ENCODE measurements around the gene DIO3. TPM values are rescaled to one million over a fixed set of nuclear protein-coding genes. Genes with fewer than 3 reads are reported as not detected.

The DIO3 gene
- total RNA-seq, 4 donors from 2014 or later, result 4.3 to 14.2 (median 5.1) TPM

DNA sequence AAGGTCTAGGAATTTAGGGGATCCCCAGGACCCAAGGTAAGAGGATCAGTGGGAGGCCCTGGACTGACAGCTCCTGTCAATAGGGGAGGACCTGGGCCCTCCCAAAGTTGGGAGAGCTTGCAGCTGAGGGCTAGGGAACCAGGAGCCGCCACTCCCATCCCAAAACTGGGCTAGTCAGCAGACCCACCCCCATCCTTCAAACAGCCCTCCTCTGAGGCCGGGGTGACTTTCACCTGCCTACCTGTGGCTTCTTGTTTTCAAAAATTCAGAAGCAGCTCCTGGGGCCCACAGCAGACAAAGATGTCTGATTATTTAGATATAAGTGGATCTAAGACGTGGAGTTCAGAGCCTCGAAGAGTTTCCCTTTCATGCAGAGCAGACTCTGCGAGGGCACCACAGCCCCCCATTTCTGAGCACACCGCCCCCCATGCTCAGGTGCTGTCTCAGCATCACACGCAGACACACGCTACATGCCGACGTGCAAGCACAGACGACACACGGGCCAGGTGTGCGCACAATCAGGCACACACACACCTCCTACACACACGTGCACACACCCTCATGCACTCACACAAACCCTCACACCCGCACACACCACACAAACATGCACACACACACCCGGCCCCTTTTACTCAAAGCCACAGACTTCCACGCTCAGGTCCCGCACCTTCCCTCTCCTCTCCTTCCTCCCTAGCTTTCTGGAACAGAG, 21.9 kb downstream of the DIO3 start:
- TF ChIP-seq, protein P1, sequence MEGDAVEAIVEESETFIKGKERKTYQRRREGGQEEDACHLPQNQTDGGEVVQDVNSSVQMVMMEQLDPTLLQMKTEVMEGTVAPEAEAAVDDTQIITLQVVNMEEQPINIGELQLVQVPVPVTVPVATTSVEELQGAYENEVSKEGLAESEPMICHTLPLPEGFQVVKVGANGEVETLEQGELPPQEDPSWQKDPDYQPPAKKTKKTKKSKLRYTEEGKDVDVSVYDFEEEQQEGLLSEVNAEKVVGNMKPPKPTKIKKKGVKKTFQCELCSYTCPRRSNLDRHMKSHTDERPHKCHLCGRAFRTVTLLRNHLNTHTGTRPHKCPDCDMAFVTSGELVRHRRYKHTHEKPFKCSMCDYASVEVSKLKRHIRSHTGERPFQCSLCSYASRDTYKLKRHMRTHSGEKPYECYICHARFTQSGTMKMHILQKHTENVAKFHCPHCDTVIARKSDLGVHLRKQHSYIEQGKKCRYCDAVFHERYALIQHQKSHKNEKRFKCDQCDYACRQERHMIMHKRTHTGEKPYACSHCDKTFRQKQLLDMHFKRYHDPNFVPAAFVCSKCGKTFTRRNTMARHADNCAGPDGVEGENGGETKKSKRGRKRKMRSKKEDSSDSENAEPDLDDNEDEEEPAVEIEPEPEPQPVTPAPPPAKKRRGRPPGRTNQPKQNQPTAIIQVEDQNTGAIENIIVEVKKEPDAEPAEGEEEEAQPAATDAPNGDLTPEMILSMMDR (IDR thresholded peaks at IDR 0.05), result no peak
- ATAC-seq (ENCODE audit: low FRiP score) (no peak), DNase-seq (ENCODE audit: low spot score) (peak; percentile 8)

DNA sequence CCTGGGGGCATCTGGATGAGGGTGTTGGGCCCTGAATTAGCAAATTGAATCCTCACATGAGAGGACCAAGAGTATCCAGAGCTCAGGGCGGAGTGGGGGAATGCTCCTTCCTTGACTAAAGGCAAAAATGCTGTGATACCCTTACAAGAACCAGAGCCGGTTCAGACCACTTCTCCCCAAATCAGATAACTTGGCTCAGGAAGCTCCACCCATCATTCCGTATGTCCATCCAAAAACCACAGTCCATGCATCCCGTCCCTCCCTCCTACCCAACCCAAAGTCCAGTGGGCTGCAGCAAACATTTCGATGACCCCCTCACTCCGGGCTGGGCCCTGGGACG, 22.4 kb downstream of the DIO3 start:
- TF ChIP-seq, protein P1 (IDR thresholded peaks at IDR 0.05), result no peak
- DNase-seq (ENCODE audit: low spot score), result no peak
- no peak for ATAC-seq (ENCODE audit: low FRiP score)

DNA sequence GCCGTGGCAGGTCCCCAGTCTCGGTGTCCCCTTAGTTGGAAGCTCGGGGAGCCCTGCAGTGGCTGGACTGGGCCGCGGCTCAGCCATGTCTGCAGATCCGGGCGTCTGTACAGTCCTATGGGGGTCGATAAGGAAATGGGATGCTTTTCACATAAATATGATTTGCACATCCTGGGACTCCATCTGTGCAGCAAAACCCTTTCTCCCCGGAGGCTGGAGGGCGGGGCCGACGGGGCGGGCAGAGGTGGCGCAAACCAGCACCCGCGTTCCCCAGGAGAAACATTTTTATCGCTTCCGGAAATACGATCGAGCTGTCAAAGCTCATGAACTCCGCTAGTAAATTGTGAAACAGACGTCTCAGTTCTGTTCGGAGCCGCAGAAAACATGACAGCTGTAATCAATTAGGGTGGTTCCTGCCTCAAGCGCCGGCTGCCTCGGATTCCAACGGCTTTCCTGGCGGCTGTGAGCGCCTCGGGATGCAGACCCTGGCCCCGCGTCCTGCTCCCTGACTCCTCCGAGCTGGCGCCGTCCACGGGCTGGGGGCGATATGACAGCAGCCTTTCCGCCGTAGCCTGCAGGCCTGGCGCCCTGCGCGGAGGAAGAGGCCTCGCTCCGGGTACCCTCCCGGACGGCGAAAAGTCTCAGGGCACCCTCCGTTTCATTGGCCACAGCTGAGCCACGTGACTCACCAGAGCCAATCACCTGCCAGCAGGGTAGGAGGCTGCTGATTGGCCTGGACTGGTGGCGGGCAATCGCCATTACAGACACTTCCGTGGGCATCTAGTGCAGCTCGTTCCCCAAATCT, 23.0 kb downstream of the DIO3 start:
- DNase-seq (ENCODE audit: low spot score), result peak; percentile 7

DNA sequence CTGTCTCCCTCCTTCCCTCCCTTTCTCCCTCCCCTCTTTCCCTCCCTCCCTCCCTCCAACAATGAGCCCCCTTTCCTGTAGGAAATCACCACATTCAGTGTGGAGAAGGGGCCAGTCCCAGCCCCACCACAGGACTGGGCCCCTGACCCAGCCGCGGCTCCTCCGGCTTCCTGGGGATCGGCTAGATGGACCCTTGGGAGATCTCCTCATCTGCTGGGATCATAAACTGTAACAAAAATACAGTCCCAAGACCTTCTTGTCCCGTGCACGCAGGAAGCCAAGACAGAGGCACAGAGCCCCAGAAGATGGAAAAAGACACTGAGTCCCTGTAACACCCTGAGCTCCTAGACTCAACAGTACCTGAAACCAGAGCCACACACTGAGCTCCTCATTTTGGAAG, 23.9 kb downstream of the DIO3 start:
- TF ChIP-seq, protein P1 (IDR thresholded peaks at IDR 0.05), result no peak
- DNase-seq (ENCODE audit: low spot score) (peak; percentile 6), ATAC-seq (ENCODE audit: low FRiP score) (no peak)

More for the DNA sequence above, 23.0 kb downstream of the DIO3 start:
- peak; percentile 11 for ATAC-seq (ENCODE audit: low FRiP score)
- TF ChIP-seq, protein P1 (IDR thresholded peaks at IDR 0.05), result no peak

DNA sequence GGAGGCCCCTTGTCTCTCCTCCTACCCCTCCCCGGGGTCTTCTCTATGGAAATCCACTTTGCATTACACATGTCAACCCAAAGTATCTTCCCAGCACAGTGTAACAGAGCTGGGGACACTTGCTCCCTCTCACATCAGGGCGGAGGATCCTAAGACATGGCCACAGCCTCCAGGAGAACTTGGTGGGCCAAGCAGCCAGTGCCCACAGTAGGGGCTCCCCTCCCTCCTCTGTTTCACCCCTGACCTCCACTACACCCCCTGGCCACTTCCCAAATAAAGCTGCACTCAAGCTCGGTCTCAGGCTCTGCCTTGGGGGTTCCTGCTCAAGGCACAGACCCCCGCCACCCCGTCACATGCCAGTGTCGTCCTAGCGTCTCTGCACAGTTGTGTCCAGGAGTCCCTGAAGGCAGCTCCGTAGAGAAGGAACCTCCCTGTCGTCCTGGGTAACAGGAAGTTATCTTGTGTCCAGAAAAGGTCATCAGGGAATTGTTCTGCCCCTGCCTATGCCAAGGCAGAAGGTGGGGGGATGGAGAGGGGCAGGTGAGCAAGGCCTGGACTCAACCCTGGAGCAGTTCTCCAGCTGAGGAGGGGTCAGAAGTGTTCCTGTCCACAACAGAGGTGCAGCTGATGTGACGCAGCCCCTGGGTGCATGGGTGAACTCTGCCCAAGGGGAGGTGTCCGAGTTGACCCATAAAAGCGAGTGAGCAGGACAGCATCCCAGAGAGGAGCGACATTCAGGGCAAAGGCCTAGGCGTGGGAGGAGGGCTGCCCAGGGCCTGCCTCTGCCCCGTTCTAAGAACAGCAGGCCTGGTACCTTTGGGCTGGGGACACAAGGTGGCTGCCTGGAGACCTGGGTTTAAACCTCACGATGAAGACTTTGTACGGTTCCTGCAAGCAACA, 25.5 kb downstream of the DIO3 start:
- ATAC-seq (ENCODE audit: low FRiP score) (no peak), DNase-seq (ENCODE audit: low spot score) (peak; percentile 10)

DNA sequence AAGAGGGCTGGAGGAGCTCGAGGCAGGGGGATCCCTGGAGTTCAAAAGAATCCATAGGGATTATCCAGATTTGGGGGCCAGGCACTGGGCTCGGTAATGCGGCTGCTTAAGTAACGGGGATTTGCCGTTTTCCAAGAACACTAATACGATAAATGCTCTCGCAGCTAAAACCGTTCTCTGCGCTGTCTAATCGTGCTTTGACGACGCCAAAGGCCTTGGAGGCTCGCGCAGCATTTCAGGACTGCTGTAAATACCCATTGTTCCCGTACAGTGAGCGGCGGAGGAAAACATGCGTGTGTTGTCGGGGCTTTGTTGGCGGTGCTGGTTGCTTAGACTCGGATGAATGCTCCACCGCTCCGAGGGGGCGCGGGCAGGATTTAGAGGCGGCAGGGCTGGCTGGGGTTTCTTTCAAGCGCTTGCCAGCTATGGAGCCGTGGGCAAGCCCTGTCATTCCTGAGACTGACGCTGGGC, 26.2 kb downstream of the DIO3 start:
- ATAC-seq (ENCODE audit: low FRiP score) (no peak), DNase-seq (ENCODE audit: low spot score) (no peak)
- TF ChIP-seq, protein P1 (IDR thresholded peaks at IDR 0.05), result no peak

More for the DNA sequence above, 25.5 kb downstream of the DIO3 start:
- TF ChIP-seq, protein P1 (IDR thresholded peaks at IDR 0.05), result no peak
